ENCODE measurements around the gene TTC27. TPM values are rescaled to one million over a fixed set of nuclear protein-coding genes. Genes with fewer than 3 reads are reported as not detected.
A peak's percentile ranks its signal among the peaks of the same experiment; 100 is the strongest.

Gene TTC27
- total RNA-seq, 1 donor = 30.0 TPM

- TF ChIP-seq CTCF (IDR thresholded peaks at IDR 0.05; ENCODE audit: insufficient read depth, low read length) = no peak
- no peak overlapping the region for H3K4me3 ChIP-seq (ENCODE audit: low read depth, low read length)
- DNase-seq (ENCODE audit: low read depth) = no peak
These were observed 159.4 kb downstream of the TTC27 start for GRCh38 chr2:32787207-32787606.

- no peak overlapping the region for H3K4me3 ChIP-seq (ENCODE audit: low read depth, low read length)
- DNase-seq (ENCODE audit: low read depth) = no peak
- no peak for TF ChIP-seq CTCF (IDR thresholded peaks at IDR 0.05; ENCODE audit: insufficient read depth, low read length)
These were observed 160.3 kb downstream of the TTC27 start for GRCh38 chr2:32788114-32788513.

GRCh38 chr2:32792416-32792815, 164.6 kb downstream of the TTC27 start:
- no peak overlapping the region for H3K4me3 ChIP-seq (ENCODE audit: low read depth, low read length)
- TF ChIP-seq CTCF (IDR thresholded peaks at IDR 0.05; ENCODE audit: insufficient read depth, low read length) = no peak
- DNase-seq (ENCODE audit: low read depth) = peak; percentile 19

- no peak overlapping the region for H3K4me3 ChIP-seq (ENCODE audit: low read depth, low read length)
- TF ChIP-seq CTCF (IDR thresholded peaks at IDR 0.05; ENCODE audit: insufficient read depth, low read length) = no peak
- DNase-seq (ENCODE audit: low read depth) = peak; percentile 8
These were observed 171.0 kb downstream of the TTC27 start for GRCh38 chr2:32798829-32799228.

- TF ChIP-seq CTCF (IDR thresholded peaks at IDR 0.05; ENCODE audit: insufficient read depth, low read length) = no peak
- no peak overlapping the region for H3K4me3 ChIP-seq (ENCODE audit: low read depth, low read length)
- DNase-seq (ENCODE audit: low read depth) = no peak
These were observed 173.9 kb downstream of the TTC27 start for GRCh38 chr2:32801741-32802140.

GRCh38 chr2:32802877-32803276, 175.0 kb downstream of the TTC27 start:
- no peak for DNase-seq (ENCODE audit: low read depth)
- TF ChIP-seq CTCF (IDR thresholded peaks at IDR 0.05; ENCODE audit: insufficient read depth, low read length) = no peak
- no peak overlapping the region for H3K4me3 ChIP-seq (ENCODE audit: low read depth, low read length)

GRCh38 chr2:32804205-32804604, 176.4 kb downstream of the TTC27 start:
- no peak overlapping the region for H3K4me3 ChIP-seq (ENCODE audit: low read depth, low read length)
- no peak for DNase-seq (ENCODE audit: low read depth)
- no peak for TF ChIP-seq CTCF (IDR thresholded peaks at IDR 0.05; ENCODE audit: insufficient read depth, low read length)
